Measurements from ENCODE around the gene AMBN.

The AMBN gene

GRCh38 chr4:70623323-70623722 is 31.3 kb downstream of the AMBN start:
- TF ChIP-seq, protein P1, sequence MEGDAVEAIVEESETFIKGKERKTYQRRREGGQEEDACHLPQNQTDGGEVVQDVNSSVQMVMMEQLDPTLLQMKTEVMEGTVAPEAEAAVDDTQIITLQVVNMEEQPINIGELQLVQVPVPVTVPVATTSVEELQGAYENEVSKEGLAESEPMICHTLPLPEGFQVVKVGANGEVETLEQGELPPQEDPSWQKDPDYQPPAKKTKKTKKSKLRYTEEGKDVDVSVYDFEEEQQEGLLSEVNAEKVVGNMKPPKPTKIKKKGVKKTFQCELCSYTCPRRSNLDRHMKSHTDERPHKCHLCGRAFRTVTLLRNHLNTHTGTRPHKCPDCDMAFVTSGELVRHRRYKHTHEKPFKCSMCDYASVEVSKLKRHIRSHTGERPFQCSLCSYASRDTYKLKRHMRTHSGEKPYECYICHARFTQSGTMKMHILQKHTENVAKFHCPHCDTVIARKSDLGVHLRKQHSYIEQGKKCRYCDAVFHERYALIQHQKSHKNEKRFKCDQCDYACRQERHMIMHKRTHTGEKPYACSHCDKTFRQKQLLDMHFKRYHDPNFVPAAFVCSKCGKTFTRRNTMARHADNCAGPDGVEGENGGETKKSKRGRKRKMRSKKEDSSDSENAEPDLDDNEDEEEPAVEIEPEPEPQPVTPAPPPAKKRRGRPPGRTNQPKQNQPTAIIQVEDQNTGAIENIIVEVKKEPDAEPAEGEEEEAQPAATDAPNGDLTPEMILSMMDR (conservative IDR thresholded peaks at IDR 0.05; ENCODE audit: low read depth, low read length) = no peak

DNA sequence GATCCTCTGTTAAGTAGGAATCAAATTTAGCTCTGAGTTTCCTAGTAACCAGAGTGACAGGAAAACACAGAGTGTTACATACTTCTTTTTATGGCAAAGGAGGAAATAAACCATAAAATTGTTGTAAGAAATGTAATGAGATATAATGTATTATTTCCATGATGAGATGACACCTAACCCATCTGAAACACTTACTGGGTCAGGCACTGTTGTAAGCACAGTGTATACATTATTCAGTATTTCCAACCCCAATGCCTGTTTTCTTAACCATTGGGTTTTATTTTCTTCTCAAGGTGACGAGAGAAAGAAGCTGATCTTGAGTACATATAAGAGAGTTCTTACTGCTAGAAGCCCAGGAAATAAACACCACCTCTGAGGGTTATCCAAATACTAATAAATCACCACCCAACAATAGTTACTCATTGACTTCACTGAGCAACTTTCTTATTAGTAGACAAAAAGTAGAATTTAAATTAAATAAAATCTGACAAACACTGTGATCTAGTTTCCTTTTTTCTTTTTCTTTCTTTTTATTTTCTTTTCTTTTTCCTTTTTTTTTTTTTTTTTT is 32.3 kb downstream of the AMBN start:
- H3K4me3 ChIP-seq (ENCODE audit: low read length) = no peak overlapping the region
- TF ChIP-seq, protein P1 (conservative IDR thresholded peaks at IDR 0.05; ENCODE audit: low read depth, low read length) = no peak
- no peak for DNase-seq (ENCODE audit: low read depth)

More at GRCh38 chr4:70623323-70623722, 31.3 kb downstream of the AMBN start:
- H3K4me3 ChIP-seq (ENCODE audit: low read length) = no peak overlapping the region
- DNase-seq (ENCODE audit: low read depth) = no peak

- TF ChIP-seq, protein P1 (conservative IDR thresholded peaks at IDR 0.05; ENCODE audit: low read depth, low read length) = no peak
- H3K4me3 ChIP-seq (ENCODE audit: low read length) = no peak overlapping the region
- no peak for DNase-seq (ENCODE audit: low read depth)
These were observed 35.6 kb downstream of the AMBN start for GRCh38 chr4:70627620-70628019.

DNA sequence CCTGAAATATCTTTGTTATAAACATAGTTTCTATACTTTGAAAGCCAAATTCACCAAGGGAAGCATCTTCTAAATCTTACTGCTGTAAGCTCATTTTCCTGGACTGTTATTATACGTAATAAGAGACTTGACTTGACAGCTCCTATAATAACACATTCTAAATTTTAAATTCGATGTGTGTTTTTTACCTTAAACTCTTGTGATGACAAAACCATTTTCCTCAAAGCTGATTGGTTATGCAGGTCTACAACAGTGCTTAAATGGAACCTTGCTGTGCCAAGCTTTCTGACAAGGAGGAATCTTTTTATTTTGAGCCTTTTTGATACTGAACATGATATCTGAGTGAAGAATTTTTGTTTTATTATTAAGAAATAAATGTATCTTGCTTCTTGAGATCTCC is 36.4 kb downstream of the AMBN start, which contains the start of gene ENAM:
Gene ENAM (plus strand): TSS at position 301 of the 400 bp plus-strand sequence. CDS start 757 bp downstream, outside the sequence.
- H3K4me3 ChIP-seq (ENCODE audit: low read length) = no peak within 1 kb of the TSS
- TF ChIP-seq, protein P1 (conservative IDR thresholded peaks at IDR 0.05; ENCODE audit: low read depth, low read length) = no peak
- DNase-seq (ENCODE audit: low read depth) = no peak

DNA sequence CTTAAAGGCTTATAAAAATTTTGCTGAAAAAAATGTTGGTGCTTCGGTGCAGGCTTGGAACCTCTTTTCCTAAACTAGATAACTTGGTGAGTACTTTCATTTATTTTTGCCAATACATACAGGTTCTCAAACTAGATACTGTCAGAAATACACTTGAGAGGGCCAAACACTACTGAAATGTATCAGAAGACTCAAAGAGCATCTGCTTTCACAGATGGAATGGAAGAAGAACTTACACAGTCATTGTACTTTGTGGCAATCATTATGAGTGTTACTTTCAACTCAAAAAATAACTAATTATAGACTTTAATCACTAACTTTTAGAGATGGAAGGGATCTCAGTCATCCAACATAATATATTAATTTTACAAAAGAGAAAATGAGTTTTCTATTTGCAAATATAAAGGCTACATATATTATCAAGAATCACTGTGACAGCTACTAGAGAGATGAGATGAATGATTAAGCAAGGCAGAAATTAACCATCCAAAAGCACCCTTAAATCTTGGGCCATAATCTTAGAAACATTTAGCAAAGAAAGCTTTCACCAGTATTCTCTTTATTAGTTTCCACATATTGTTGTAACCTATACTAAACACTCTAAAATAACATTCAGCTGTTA is 37.5 kb downstream of the AMBN start:
- no peak for DNase-seq (ENCODE audit: low read depth)
- TF ChIP-seq, protein P1 (conservative IDR thresholded peaks at IDR 0.05; ENCODE audit: low read depth, low read length) = no peak
- no peak overlapping the region for H3K4me3 ChIP-seq (ENCODE audit: low read length)

DNA sequence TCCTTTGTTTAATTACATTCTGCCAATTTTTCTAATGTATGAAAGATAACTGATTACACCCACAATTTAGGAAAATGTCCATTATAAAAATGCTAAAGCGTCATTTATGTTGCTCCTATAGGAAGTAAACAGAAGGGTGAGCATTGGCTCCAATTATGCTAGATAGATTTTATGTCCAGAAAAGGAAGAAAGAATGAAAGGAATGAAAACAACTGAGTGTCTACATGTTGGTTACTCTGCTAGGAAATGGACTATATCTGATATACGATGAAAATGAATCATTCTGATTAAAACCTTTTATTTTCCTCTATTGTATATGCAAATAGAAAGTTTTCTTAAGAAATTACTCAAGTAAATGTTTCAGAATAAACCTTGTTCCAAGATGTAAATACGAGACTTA is 38.1 kb downstream of the AMBN start:
- H3K4me3 ChIP-seq (ENCODE audit: low read length) = no peak overlapping the region
- DNase-seq (ENCODE audit: low read depth) = no peak
- TF ChIP-seq, protein P1 (conservative IDR thresholded peaks at IDR 0.05; ENCODE audit: low read depth, low read length) = no peak

DNA sequence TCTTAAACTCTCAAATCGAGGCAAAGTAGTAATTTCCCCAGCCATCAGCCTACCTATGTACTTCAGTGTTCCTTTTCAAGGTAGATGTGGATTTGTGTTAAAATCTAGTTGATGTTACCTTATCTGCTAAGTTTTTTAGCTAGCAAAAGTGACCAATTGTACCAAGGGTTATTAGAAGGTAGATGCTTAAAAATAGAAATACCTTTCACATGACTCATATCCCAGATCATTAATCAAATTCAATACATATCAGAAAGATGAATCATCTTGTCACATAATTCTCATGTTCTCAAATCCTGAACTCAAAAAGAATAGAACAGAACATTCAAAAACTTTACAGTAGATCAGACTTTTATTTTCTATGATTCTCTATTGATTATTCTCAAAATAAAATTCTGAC is 40.0 kb downstream of the AMBN start:
- no peak overlapping the region for H3K4me3 ChIP-seq (ENCODE audit: low read length)
- TF ChIP-seq, protein P1 (conservative IDR thresholded peaks at IDR 0.05; ENCODE audit: low read depth, low read length) = no peak
- DNase-seq (ENCODE audit: low read depth) = peak; percentile 48
